ENCODE results near the gene C16orf74. TPM values are rescaled to one million over a fixed set of nuclear protein-coding genes. Genes with fewer than 3 reads are reported as not detected.

C16orf74 gene
- total and polyA plus RNA-seq, 2 of the 13 experiments (the other 11 are each of a cell fraction or from before 2014, with no cell fraction given): 0.13 to 0.29 TPM

- Histone ChIP-seq H3K4me3 (replicated peaks in 1 of 3; ENCODE audit: insufficient read depth in 1 of 3, low read depth in 2 of 3, low read length in 3 of 3) (no peak overlapping the region), H3K27ac (ENCODE audit: extremely low read length, insufficient read depth, low read length) (no peak overlapping the region), H3K9me3 (ENCODE audit: low read length) (no peaks in the 10 kb centered on the region), H3K4me2 (ENCODE audit: low read depth, low read length) (no peak overlapping the region), H3K79me2 (ENCODE audit: insufficient read depth, low read length) (no peaks in the 10 kb centered on the region), H3K9ac (ENCODE audit: insufficient read depth, low read depth, low read length) (no peak overlapping the region), H3K27me3 (ENCODE audit: control insufficient read depth in 1 of 2, insufficient read depth in 2 of 2, low read length in 2 of 2) (peaks cover 5 to 37% of the 10 kb centered on the region in 2 experiments; a peak in 4 of 5 replicates), H3K36me3 (replicated peaks in 1 of 2; ENCODE audit: control insufficient read depth in 1 of 2, insufficient read depth in 2 of 2, low read length in 2 of 2) (no peaks in the 10 kb centered on the region), H2AFZ (ENCODE audit: low read length) (no peak overlapping the region), H4K20me1 (ENCODE audit: insufficient read depth, low read length) (peaks cover 3% of the 10 kb centered on the region; the same call in 1 of the 2 replicates), H3K4me1 (ENCODE audit: insufficient read depth, low read length) (peaks cover 7% of the 10 kb centered on the region; the same call in 1 of the 2 replicates)
- BruUV-seq (replicated peaks): no TSS peak
- intact Hi-C loops (cut with micrococcal nuclease; ENCODE audit: unreplicated experiment): loop anchor here (1.0 to 10.0 kb wide), 2 partner anchors 43 to 324 kb away; no protein-coding TSS in a partner anchor
- CTCF ChIA-PET (ENCODE audit: low intra/inter-chr PET ratio, low total read pairs): interaction anchor here (0.7 to 2.9 kb wide), 3 partner anchors 43 to 349 kb away, joined by 3 to 18 read pairs (median 12); no protein-coding TSS in a partner anchor
- DNase-seq (ENCODE audit: low spot score) (peak; percentile 25), ATAC-seq (peak; percentile 55), FAIRE-seq (peak; percentile 80)
- POLR2A ChIA-PET: no interaction called here
- WGBS (ENCODE audit: low lambda C conversion rate): 16% methylated on average over 9 of the region's 11 CpGs
- in situ Hi-C loops (cut with HindIII; ENCODE audit: extremely low pct_ligation_motif_present, low pct_unique_long_range_greater_than_20kb): loop anchor here (5.0 kb wide), 1 partner anchor 61 kb away; no protein-coding TSS in a partner anchor
- TF ChIP-seq ZKSCAN1 (IDR thresholded peaks at IDR 0.05; ENCODE audit: low read length) (peak; percentile 96), SKIL (CRISPR knock-in tag; IDR thresholded peaks at IDR 0.05; ENCODE audit: borderline replicate concordance) (0 out of 2 replicates have a peak, but pooled peaks have one; percentile 13), UBTF (CRISPR knock-in tag; IDR thresholded peaks at IDR 0.05) (peak; percentile 24; the same call in 1 of the 2 replicates), ELF3 (CRISPR knock-in tag; IDR thresholded peaks at IDR 0.05) (no peak), XRCC5 (optimal IDR thresholded peaks at IDR 0.05; ENCODE audit: low read length) (peak; percentile 49), ZNF704 (CRISPR knock-in tag; IDR thresholded peaks at IDR 0.05; ENCODE audit: borderline replicate concordance) (0 out of 2 replicates have a peak, but pooled peaks have one; percentile 25), RFXANK (CRISPR knock-in tag; IDR thresholded peaks at IDR 0.05) (no peak), STAG1 (CRISPR knock-in tag; IDR thresholded peaks at IDR 0.05) (peak; percentile 52), ZNF263 (CRISPR knock-in tag; IDR thresholded peaks at IDR 0.05) (0 out of 2 replicates have a peak, but pooled peaks have one; percentile 19), SMAD9 (CRISPR knock-in tag; IDR thresholded peaks at IDR 0.05) (no peak), HOXA7 (CRISPR knock-in tag; IDR thresholded peaks at IDR 0.05) (no peak), ZNF234 (CRISPR knock-in tag; conservative IDR thresholded peaks at IDR 0.05) (no peak), CTCF (CRISPR knock-in tag; IDR thresholded peaks at IDR 0.05) (peak; percentile 76), ZNF20 (CRISPR knock-in tag; IDR thresholded peaks at IDR 0.05) (no peak), ZNF446 (CRISPR knock-in tag; IDR thresholded peaks at IDR 0.05) (0 out of 2 replicates have a peak, but pooled peaks have one; percentile 32), ZSCAN29 (CRISPR knock-in tag; conservative IDR thresholded peaks at IDR 0.05) (no peak), ZNF724P (CRISPR knock-in tag; IDR thresholded peaks at IDR 0.05; ENCODE audit: borderline replicate concordance) (no peak)
These were observed 32.2 kb downstream of the C16orf74 start for GRCh38 chr16:85718682-85719081.
